Tibial nerve (tissue), 4 donors: ENCODE data around the gene GPRIN2. TPM values are rescaled to one million over a fixed set of nuclear protein-coding genes. Genes with fewer than 3 reads are reported as not detected.

ENCODE experiments used
- DNase-seq, 2 donors: peaks; one replicate each; pipeline ENCODE4 v3.0.0-alpha.2; 2019; ENCODE audit warnings: low spot score in 2 of 2
- H3K27ac ChIP-seq, 4 donors: fragments of 200-600 bp; sonication (generic) in 3 of 4; one replicate each; pipeline ENCODE4 v1.5.1; 2017 to 2019; ENCODE audit warnings: mild to moderate bottlenecking in 1 of 4
- H3K27me3 ChIP-seq, 2 donors: fragments of 200-600 bp; sonication (generic) in 1 of 2; one replicate each; pipeline versions ENCODE4 v1.5.1 to v1.6.0; 2017 to 2019
- H3K36me3 ChIP-seq, 3 donors: fragments of 200-600 bp; sonication (generic); one replicate each; pipeline ENCODE4 v1.5.1; 2018 to 2019
- H3K4me1 ChIP-seq, 4 donors: fragments of 200-600 bp; sonication (generic) in 3 of 4; one replicate each; pipeline ENCODE4 v1.5.1; 2017 to 2019
- H3K4me3 ChIP-seq, 4 donors: fragments of 200-600 bp; sonication (generic) in 3 of 4; one replicate each; pipeline ENCODE4 v1.5.1; 2017 to 2019; ENCODE audit warnings: mild to moderate bottlenecking in 1 of 4, moderate library complexity in 1 of 4
- H3K9me3 ChIP-seq, 4 donors: fragments of 200-600 bp; sonication (generic) in 3 of 4; one replicate each; pipeline ENCODE4 v1.5.1; 2017 to 2019
- CTCF ChIP-seq, 5 experiments: fragments of 200-600 bp in 3 of 5; fragments of 450-650 bp in 2 of 5; sonication (generic) in 3 of 5; IDR thresholded peaks; one replicate each; pipeline ENCODE4 v1.5.1; 2016 to 2019; ENCODE audit warnings: antibody characterized with exemption in 5 of 5, mild to moderate bottlenecking in 3 of 5, moderate library complexity in 2 of 5
- EP300 ChIP-seq, 2 donors: sonication (generic); formaldehyde crosslinking; IDR thresholded peaks; one replicate each; pipeline ENCODE4 v1.6.1; 2017; ENCODE audit warnings: antibody characterized with exemption in 2 of 2, mild to moderate bottlenecking in 1 of 2
- POLR2A ChIP-seq, 2 donors: fragments of 450-650 bp; IDR thresholded peaks; one replicate each; pipeline ENCODE4 v1.6.1; 2017; ENCODE audit warnings: antibody characterized with exemption in 2 of 2, mild to moderate bottlenecking in 2 of 2, moderate library complexity in 2 of 2
- WGBS, 2 donors: methylation state at CpG; one replicate each; pipeline ENCODE4 v1.1.5; 2018; 5-methylcytosine and 5-hydroxymethylcytosine counted together
- total RNA-seq, 4 donors: library from RNA; depleted of rRNA; stranded (reverse); fragments of >200 nt; gene quantifications; one replicate each; pipeline ENCODE4 v1.1.0, GENCODE V29; 2016

The GPRIN2 gene
- total RNA-seq, 4 donors from 2014 or later: 0.98 to 2.8 (median 2.3) TPM

DNA sequence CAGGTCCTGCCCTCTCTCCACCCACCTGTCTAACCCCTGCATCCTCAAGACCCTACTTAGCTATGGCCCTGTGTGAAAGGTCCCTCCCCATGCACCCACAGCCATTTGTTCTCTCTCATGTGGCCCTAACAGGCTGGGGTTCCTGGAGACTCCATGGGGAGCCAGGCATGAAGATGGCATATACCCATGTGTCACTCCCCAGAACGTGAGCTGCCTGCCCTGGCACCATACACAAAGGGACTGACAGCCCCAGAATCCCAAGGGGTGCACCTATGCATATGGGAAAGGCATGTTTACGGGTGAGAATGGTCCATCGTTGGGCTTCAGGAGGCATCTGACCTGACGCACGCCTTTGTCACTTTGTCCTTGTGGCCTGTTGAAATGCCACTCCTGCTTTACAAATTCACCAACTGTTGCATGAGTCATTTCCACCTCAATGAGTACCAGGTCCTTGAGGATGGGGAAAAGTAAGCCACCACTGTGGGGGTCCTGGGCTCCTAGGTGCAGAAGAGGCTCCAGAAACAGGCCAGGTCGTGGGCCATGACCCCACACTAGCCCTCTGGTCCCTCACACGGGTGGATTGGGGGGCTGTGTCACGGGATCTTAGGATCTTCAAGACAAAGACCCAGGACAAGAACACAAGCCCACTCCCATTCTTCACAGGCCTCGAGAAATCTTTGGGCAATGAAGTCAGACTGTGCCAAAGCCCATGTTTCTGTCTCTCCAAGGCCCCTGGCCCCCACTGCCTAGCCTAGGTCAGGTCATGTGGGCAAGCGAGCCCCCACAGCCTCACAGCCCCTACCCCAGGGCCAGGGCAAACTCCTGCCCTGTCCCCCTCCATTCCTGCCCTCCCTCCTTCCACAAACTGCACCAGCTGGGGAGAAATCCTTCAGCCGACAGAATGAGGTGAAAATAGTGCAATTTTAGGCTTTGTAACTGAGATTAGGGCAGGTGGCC is 8.6 kb downstream of the GPRIN2 start:
- H3K4me1 ChIP-seq: no peaks in the 10 kb centered on the region
- DNase-seq: peak in 1 of 2 donors; percentile 10
- WGBS, 2 donors: 72 to 77% methylated on average over 11 of the region's 11 CpGs
- H3K27ac ChIP-seq: no peak overlapping the region
- no peaks in the 10 kb centered on the region for H3K9me3 ChIP-seq
- no peaks in the 10 kb centered on the region for H3K36me3 ChIP-seq
- H3K27me3 ChIP-seq: peaks cover 0 to under 1% of the 10 kb centered on the region in 2 donors
- no peak for TF ChIP-seq EP300 (IDR thresholded peaks at IDR 0.05)
- no peak for TF ChIP-seq CTCF (IDR thresholded peaks at IDR 0.05)
- TF ChIP-seq POLR2A (IDR thresholded peaks at IDR 0.05): no peak
- H3K4me3 ChIP-seq: no peak overlapping the region

- H3K4me3 ChIP-seq: no peak overlapping the region
- no peaks in the 10 kb centered on the region for H3K9me3 ChIP-seq
- peak in 1 of 2 donors; percentile 11 for DNase-seq
- H3K36me3 ChIP-seq: no peaks in the 10 kb centered on the region
- no peaks in the 10 kb centered on the region for H3K4me1 ChIP-seq
- TF ChIP-seq POLR2A (IDR thresholded peaks at IDR 0.05) (no peak), CTCF (IDR thresholded peaks at IDR 0.05) (no peak), EP300 (IDR thresholded peaks at IDR 0.05) (no peak)
- H3K27ac ChIP-seq: no peak overlapping the region
- WGBS, 2 donors: 84% methylated on average over 11 of the region's 11 CpGs
- H3K27me3 ChIP-seq: no peaks in the 10 kb centered on the region
Measured at GRCh38 chr10:46546591-46547540, 9.6 kb downstream of the GPRIN2 start.

DNA sequence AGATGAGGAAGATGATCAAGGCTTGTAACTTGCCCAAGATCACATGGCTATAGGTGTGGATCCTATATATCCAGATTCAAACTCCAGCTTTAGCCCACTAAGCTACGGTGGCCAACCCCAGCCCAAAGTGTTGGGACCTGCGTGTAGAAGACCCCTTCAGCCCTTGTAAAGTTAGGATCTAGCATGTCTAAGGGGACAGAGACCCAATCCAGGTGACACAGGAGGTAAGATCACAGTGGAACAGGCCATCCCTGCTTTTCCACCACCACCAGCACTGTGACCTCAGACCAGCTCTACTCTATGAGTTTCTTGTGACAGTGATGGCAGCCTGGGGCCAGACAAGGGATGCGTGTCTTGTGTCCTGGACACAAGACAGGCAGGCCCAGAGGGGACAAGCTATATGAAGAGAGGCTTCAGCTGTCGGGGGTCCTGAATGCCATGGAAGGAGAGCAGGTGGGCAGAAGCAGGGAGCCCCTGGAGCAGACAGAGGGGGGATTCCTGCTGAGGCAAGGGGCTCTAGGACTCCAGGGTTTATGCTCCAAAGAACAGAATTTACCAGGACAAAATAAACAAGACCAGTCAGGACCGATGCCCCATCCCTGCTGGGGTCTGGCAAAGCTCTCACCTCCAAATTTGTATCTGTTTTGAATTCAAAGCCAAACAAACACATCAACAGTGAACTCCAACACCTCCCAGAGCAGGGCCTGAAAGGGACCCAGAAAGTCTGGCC is 10.4 kb downstream of the GPRIN2 start:
- no peak for TF ChIP-seq CTCF (IDR thresholded peaks at IDR 0.05)
- no peak for TF ChIP-seq POLR2A (IDR thresholded peaks at IDR 0.05)
- TF ChIP-seq EP300 (IDR thresholded peaks at IDR 0.05): no peak
- WGBS, 2 donors: 80 to 84% methylated on average over 5 of the region's 5 CpGs
- peak in 1 of 2 donors; percentile 12 for DNase-seq

DNA sequence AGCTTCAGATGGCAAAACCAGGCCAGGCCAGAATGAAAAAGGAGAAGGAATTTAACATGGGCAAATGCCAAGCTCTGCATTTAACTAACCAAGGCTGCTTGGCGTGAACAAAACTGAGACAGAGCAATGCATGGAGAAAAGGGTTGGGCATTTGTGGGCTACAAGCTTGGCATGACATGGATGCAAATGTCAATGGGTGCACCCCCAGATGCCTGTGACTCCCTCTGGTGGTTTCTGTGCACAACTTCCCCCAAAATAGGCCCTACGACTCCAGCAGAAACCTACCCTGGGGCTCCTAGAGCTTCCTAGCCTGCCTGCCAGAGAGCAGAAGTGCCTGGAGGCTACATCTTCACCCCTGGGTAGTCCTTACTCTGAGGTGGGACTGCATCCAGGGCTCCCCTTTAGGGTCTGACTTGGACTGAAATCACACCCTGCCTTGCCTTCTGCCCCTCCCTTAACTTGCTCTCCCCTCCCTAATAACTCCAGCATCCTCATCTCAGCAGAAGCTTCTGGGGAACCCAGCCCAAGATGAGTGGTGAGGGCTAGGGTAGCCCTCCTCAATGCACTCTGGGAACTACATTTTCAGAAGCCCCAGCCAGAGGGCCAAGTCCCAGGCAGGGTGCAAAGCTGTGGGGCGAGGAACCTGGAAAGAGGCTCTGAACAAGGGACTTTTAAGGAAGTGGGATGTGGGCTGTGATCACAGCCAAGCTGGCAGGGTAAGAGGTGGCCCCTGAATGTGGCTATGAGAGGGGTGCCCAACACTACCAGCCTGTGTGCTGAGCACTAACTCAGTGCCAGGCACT is 11.3 kb downstream of the GPRIN2 start:
- peak in 1 of 2 donors; percentile 10 for DNase-seq
- H3K27ac ChIP-seq: no peak overlapping the region
- WGBS, 2 donors: 55 to 73% methylated on average over 3 of the region's 3 CpGs

More for the DNA sequence above, 10.4 kb downstream of the GPRIN2 start:
- peaks cover 0 to 8% (median 6%) of the 10 kb centered on the region in 4 donors for H3K4me1 ChIP-seq
- no peaks in the 10 kb centered on the region for H3K9me3 ChIP-seq
- H3K27me3 ChIP-seq: peaks cover 0 to 6% of the 10 kb centered on the region in 2 donors
- H3K4me3 ChIP-seq: no peak overlapping the region
- no peak overlapping the region for H3K27ac ChIP-seq
- H3K36me3 ChIP-seq: no peaks in the 10 kb centered on the region

More for the DNA sequence above, 11.3 kb downstream of the GPRIN2 start:
- Histone ChIP-seq H3K4me3 (no peak overlapping the region), H3K27me3 (peaks cover 0 to 10% of the 10 kb centered on the region in 2 donors), H3K4me1 (peaks cover 0 to 16% (median 10%) of the 10 kb centered on the region in 4 donors), H3K9me3 (no peaks in the 10 kb centered on the region), H3K36me3 (no peaks in the 10 kb centered on the region)
- TF ChIP-seq CTCF (IDR thresholded peaks at IDR 0.05) (peak in 1 of 5 experiments; percentile 25), EP300 (IDR thresholded peaks at IDR 0.05) (no peak)
